BLaER1 treated with 17β-estradiol and CSF1 and Interleukin-3, amounts not matched to agents 10 nM and 100 nM (cell line): ENCODE results near the gene CNNM1.

Experiments used
- H3K27ac ChIP-seq, 11 experiments: shearing (Covaris generic); formaldehyde crosslinking; 2 replicates each; pipeline ENCODE4 v1.8.1; 2022
- H3K27me3 ChIP-seq, 11 experiments: shearing (Covaris generic); formaldehyde crosslinking; 2 replicates each; pipeline ENCODE4 v1.8.1; 2022
- H3K36me3 ChIP-seq, 11 experiments: shearing (Covaris generic); formaldehyde crosslinking; 2 replicates each; pipeline ENCODE4 v1.8.1; 2022
- H3K4me1 ChIP-seq, 10 experiments: shearing (Covaris generic); formaldehyde crosslinking; 2 replicates each; pipeline ENCODE4 v1.8.1; 2022
- H3K4me2 ChIP-seq, 11 experiments: shearing (Covaris generic); formaldehyde crosslinking; 2 replicates each; pipeline ENCODE4 v1.8.1; 2022
- H3K4me3 ChIP-seq, 10 experiments: shearing (Covaris generic); formaldehyde crosslinking; 2 replicates each; pipeline ENCODE4 v1.8.1; 2022
- H3K9ac ChIP-seq, 11 experiments: shearing (Covaris generic); formaldehyde crosslinking; 2 replicates each; pipeline ENCODE4 v1.8.1; 2022
- H3K9me3 ChIP-seq, 11 experiments: shearing (Covaris generic); formaldehyde crosslinking; replicated peaks in 1 of 11; 2 replicates each; pipeline ENCODE4 v1.8.1; 2022
- H4K20me1 ChIP-seq, 11 experiments: shearing (Covaris generic); formaldehyde crosslinking; 2 replicates each; pipeline ENCODE4 v1.8.1; 2022
- Cebpa-rat ChIP-seq, 11 experiments: shearing (Covaris generic); IDR thresholded peaks; 2 replicates each; pipeline ENCODE4 v1.8.1; 2022

CNNM1 gene

DNA sequence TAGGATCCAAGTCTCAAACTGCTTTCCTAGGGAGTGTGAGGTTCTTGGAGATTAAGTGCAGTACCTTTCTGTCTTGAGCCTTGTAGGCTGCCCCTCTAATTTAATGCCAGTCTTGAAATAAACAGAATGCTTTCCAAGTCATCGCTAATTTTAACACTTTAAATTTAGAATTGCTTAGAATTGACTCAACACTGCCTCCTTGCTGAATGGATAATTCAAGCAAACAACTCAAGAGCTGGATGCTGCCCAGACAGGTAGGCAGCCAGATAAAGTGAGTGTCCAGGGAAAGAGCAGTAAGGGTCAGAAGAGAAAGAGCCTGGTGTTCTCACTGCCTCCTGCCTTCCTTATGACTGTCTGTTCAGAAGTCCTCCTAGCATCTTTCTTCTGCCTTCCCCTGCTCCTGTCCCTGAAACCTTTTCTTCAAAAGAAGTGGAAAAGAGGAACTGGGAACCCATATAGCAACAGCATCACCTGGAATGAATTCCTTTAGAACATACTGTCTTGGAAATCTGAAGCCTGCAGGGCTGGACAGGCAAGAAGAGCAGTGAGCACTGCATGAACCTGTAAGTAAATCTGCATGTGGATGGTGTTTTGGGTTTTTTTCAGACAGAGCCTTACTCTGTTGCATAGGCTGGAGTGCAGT, 104.3 kb downstream of the CNNM1 start:
- TF ChIP-seq Cebpa-rat (IDR thresholded peaks at IDR 0.05) = no peak
- H3K9ac ChIP-seq = peak overlapping the region in 1 of 11 experiments; percentile 42; a peak in 3 of 22 replicates
- peaks cover 0 to 28% (median 7%) of the 10 kb centered on the region in 11 experiments; a peak in 8 of 22 replicates for H4K20me1 ChIP-seq
- 0 out of 22 replicates have a peak overlapping the region, but pooled peaks of 1 of the 11 experiments have one; percentile 0 for H3K4me2 ChIP-seq
- peaks cover 24 to 36% (median 29%) of the 10 kb centered on the region in 10 experiments for H3K4me1 ChIP-seq
- H3K27me3 ChIP-seq = no peaks in the 10 kb centered on the region
- H3K27ac ChIP-seq = no peak overlapping the region
- no peaks in the 10 kb centered on the region for H3K9me3 ChIP-seq
- H3K36me3 ChIP-seq = peaks cover 0 to 23% (median 0%) of the 10 kb centered on the region in 11 experiments; a peak in 4 of 22 replicates
- no peak overlapping the region for H3K4me3 ChIP-seq

DNA sequence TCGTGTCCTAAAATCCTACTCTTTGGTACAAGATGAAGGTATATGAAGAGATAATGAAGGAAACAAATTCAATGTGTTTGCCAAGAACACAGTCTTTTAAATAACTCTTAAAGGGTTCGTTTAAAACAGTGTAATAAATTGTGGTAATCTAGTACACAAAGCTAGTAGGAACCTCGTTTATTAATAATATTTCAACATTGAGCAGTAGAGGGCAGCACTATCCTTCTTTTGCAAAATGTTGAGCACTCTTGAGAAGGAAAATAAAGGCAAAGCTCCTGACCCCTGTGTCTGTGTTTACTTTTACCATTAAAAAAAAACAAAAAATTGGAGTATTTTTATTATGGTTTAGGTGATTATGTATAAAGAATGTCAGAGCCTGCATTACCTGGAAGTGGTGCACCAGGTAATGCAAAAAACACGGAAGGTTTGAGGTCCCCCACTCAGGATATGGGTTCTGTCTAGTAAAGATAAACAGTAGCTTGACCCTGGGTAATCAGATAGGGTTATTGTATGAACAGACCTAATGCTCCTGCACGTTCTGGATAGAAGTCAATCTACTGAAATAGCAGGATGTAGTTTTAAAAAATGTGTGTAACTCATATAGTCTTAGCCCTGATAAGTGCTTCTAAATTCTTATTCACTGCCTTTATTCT, 107.0 kb downstream of the CNNM1 start:
- no peaks in the 10 kb centered on the region for H3K27me3 ChIP-seq

DNA sequence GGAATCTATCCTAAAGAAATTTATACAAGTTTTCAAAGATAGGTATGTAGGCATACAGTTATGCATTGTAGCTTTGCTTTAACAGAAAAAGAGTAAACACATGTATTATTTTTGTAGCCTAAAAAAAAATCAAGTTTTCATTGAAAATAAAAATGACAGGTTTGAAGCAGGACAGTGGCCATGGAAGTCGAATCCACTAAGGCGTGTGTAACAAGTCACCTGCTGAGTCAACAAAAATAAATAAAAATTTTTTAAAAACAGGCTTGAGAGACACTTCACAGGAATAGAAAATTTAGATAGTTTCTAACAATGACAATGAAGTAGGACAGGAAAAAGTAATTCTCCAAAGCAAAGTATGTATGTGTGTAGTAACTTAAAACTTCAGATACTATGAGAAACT, 109.7 kb downstream of the CNNM1 start:
- no peaks in the 10 kb centered on the region for H3K9me3 ChIP-seq
- H3K27ac ChIP-seq = no peak overlapping the region
- H3K4me1 ChIP-seq = no peaks in the 10 kb centered on the region
- H3K27me3 ChIP-seq = no peaks in the 10 kb centered on the region
- peaks cover 0 to 29% (median 0%) of the 10 kb centered on the region in 11 experiments; a peak in 4 of 22 replicates for H3K36me3 ChIP-seq
- no peak overlapping the region for H3K9ac ChIP-seq
- H3K4me2 ChIP-seq = no peak overlapping the region
- no peak overlapping the region for H3K4me3 ChIP-seq
- no peak for TF ChIP-seq Cebpa-rat (IDR thresholded peaks at IDR 0.05)
- peaks cover 0 to 19% (median 0%) of the 10 kb centered on the region in 11 experiments; a peak in 4 of 22 replicates for H4K20me1 ChIP-seq

More for the DNA sequence above, 107.0 kb downstream of the CNNM1 start:
- H3K4me1 ChIP-seq = peaks cover 9 to 19% (median 12%) of the 10 kb centered on the region in 10 experiments; a peak in 18 of 20 replicates
- TF ChIP-seq Cebpa-rat (IDR thresholded peaks at IDR 0.05) = no peak
- H4K20me1 ChIP-seq = peaks cover 0 to 28% (median 0%) of the 10 kb centered on the region in 11 experiments; a peak in 4 of 22 replicates
- peaks cover 0 to 34% (median 0%) of the 10 kb centered on the region in 11 experiments; a peak in 4 of 22 replicates for H3K36me3 ChIP-seq
- H3K9ac ChIP-seq = no peak overlapping the region
- no peak overlapping the region for H3K4me2 ChIP-seq
- no peak overlapping the region for H3K4me3 ChIP-seq
- H3K9me3 ChIP-seq = no peaks in the 10 kb centered on the region
- no peak overlapping the region for H3K27ac ChIP-seq

DNA sequence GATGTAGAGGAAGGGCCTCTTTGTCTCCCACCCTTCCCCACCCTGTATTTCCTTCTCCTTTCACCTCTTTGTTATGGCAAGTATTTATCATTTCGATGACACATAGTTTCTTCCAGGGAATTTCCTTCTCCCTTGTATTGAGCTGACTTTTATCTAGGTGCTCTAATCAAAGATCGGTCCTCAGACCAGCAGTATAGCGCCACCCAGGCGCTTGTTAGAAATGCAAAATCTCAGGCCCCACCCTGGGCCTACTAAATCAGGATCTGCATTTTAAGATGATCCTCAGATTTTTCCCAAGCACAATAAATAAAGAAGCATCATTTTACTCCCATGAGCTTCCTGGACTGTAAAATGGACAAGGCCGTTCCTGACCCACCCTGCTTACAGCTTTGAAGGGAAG, 113.2 kb downstream of the CNNM1 start:
- peaks cover 0 to 21% (median 0%) of the 10 kb centered on the region in 11 experiments; a peak in 4 of 22 replicates for H3K36me3 ChIP-seq
- no peak for TF ChIP-seq Cebpa-rat (IDR thresholded peaks at IDR 0.05)
- peaks cover 0 to 3% (median 0%) of the 10 kb centered on the region in 11 experiments; a peak in 2 of 22 replicates for H4K20me1 ChIP-seq

DNA sequence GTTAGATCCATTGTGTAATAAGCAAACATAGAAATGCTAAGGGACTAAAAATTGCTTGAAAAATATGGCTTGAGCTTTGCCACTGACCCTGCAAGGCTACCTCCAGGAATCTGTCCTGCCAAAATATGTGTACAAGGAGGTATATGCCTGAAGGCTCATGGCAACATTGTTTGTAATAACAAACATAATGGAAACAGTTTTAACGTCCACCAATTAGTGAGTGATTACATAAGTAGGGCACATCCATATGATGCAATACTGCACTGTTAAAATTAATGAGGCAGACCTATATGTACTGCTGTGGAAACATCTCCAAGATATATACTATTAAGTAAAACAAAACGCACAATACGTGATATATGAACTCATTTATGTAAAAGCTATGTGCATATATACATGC, 114.3 kb downstream of the CNNM1 start:
- Histone ChIP-seq H4K20me1 (no peaks in the 10 kb centered on the region), H3K4me2 (no peak overlapping the region), H3K9ac (no peak overlapping the region), H3K27me3 (no peaks in the 10 kb centered on the region), H3K27ac (no peak overlapping the region), H3K9me3 (no peaks in the 10 kb centered on the region), H3K4me3 (no peak overlapping the region), H3K36me3 (peaks cover 0 to 11% (median 0%) of the 10 kb centered on the region in 11 experiments; a peak in 1 of 22 replicates), H3K4me1 (peaks cover 0 to 4% (median 0%) of the 10 kb centered on the region in 10 experiments; a peak in 2 of 20 replicates)
- TF ChIP-seq Cebpa-rat (IDR thresholded peaks at IDR 0.05) = no peak

More for the DNA sequence above, 113.2 kb downstream of the CNNM1 start:
- H3K9me3 ChIP-seq = no peaks in the 10 kb centered on the region
- no peak overlapping the region for H3K4me3 ChIP-seq
- H3K27me3 ChIP-seq = no peaks in the 10 kb centered on the region
- no peak overlapping the region for H3K9ac ChIP-seq
- H3K4me1 ChIP-seq = no peaks in the 10 kb centered on the region
- H3K4me2 ChIP-seq = no peak overlapping the region
- no peak overlapping the region for H3K27ac ChIP-seq
